ENCODE data around the gene SLC25A42.

SLC25A42 gene

DNA sequence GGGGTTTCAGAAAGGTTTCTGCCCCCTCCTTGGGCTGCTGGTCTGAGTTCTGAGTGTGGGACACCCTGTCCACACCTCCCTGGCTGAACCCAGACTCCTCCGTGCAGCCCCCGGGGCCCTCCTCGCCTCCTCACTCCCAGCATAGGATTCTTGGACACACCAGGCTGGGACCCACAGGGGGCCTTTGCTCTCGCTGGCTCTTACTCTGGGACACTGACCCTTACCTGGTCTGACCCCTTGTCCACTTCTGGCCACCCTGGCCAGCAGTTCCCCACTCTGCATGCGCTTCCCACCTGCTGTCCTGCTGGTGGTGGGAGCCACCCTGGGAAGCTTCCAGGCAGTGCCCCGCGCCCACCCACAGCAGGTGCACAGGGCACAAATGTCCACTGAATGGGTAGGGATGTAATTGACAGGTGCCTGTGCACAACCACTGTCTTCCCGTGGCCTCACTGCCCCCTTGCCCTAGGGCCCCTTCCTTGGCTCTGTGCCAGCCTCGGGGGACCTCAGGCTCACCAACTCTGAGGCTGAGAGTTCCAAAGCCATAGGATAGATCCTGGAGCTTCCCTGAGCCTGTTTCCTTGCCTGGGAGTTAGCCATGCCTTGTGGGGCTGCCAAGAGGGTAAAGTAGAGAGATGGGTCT lies 7.0 kb upstream of the SLC25A42 start:
- H3K4me2 ChIP-seq (ENCODE audit: low read length), result no peak overlapping the region
- no peaks in the 10 kb centered on the region for H3K79me2 ChIP-seq
- no peak overlapping the region for H3K27ac ChIP-seq
- no peaks in the 10 kb centered on the region for H3K27me3 ChIP-seq (ENCODE audit: control insufficient read depth, insufficient read depth, low read length)
- no peaks in the 10 kb centered on the region for H3K4me1 ChIP-seq
- no peak overlapping the region for H3K4me3 ChIP-seq (ENCODE audit: low read depth, low read length)
- H3K36me3 ChIP-seq (ENCODE audit: control insufficient read depth, insufficient read depth, low read length), result no peaks in the 10 kb centered on the region
- H3K9ac ChIP-seq, result no peak overlapping the region
- no peaks in the 10 kb centered on the region for H3K9me3 ChIP-seq (ENCODE audit: control insufficient read depth, low read length)
- TF ChIP-seq, protein P1, sequence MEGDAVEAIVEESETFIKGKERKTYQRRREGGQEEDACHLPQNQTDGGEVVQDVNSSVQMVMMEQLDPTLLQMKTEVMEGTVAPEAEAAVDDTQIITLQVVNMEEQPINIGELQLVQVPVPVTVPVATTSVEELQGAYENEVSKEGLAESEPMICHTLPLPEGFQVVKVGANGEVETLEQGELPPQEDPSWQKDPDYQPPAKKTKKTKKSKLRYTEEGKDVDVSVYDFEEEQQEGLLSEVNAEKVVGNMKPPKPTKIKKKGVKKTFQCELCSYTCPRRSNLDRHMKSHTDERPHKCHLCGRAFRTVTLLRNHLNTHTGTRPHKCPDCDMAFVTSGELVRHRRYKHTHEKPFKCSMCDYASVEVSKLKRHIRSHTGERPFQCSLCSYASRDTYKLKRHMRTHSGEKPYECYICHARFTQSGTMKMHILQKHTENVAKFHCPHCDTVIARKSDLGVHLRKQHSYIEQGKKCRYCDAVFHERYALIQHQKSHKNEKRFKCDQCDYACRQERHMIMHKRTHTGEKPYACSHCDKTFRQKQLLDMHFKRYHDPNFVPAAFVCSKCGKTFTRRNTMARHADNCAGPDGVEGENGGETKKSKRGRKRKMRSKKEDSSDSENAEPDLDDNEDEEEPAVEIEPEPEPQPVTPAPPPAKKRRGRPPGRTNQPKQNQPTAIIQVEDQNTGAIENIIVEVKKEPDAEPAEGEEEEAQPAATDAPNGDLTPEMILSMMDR (IDR thresholded peaks at IDR 0.05), result no peak
- H2AFZ ChIP-seq, result no peak overlapping the region

DNA sequence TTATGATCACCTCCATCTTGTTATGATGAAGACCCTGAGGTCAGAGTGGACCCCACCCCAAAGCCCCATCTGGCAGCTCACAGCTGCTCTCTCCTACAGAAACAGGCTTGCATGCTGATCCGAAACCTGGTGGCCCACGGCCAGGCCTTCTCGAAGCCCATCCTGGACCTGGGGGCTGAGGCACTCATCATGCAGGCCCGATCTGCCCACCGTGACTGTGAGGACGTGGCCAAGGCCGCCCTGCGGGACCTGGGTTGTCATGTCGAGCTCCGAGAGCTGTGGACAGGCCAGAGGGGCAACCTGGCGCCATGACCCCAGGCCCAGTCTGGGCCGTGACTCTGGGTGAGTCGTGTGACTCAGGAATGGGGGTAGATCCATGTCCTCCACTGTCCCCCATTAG lies 6.5 kb upstream of the SLC25A42 start:
- TF ChIP-seq, protein P1 (IDR thresholded peaks at IDR 0.05), result no peak
- H3K9ac ChIP-seq, result no peak overlapping the region

DNA sequence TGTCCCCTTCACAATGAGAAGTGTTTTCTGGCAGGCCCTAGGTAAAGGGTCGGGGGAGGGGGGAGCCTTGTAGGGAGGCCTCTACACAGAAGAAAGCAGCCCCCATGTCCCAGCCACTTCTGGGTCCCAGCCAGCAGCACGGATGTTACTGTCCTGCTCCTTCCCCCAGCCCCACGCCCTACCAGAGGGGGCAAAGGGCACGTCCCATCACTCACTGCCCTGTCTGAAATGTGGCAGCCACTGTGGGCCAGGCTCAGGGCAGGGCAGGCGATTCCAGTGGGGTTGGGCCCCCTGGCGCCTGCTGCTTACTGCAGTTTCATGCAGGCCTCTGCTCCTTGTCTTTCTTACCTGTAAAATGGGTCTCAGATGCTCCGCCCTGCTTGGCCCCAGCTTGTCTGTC lies 6.1 kb upstream of the SLC25A42 start:
- Histone ChIP-seq H3K4me2 (ENCODE audit: low read length) (no peak overlapping the region), H3K4me3 (ENCODE audit: low read depth, low read length) (no peak overlapping the region), H3K9ac (no peak overlapping the region), H3K27me3 (ENCODE audit: control insufficient read depth, insufficient read depth, low read length) (no peaks in the 10 kb centered on the region), H3K27ac (no peak overlapping the region), H3K36me3 (ENCODE audit: control insufficient read depth, insufficient read depth, low read length) (no peaks in the 10 kb centered on the region), H3K79me2 (no peaks in the 10 kb centered on the region), H3K4me1 (peaks cover under 1% of the 10 kb centered on the region), H3K9me3 (ENCODE audit: control insufficient read depth, low read length) (no peaks in the 10 kb centered on the region), H2AFZ (no peak overlapping the region)
- TF ChIP-seq, protein P1 (IDR thresholded peaks at IDR 0.05), result no peak

More for the DNA sequence above, 6.5 kb upstream of the SLC25A42 start:
- no peaks in the 10 kb centered on the region for H3K36me3 ChIP-seq (ENCODE audit: control insufficient read depth, insufficient read depth, low read length)
- H3K4me1 ChIP-seq, result no peaks in the 10 kb centered on the region
- H3K27ac ChIP-seq, result no peak overlapping the region
- H3K4me3 ChIP-seq (ENCODE audit: low read depth, low read length), result no peak overlapping the region
- no peak overlapping the region for H3K4me2 ChIP-seq (ENCODE audit: low read length)
- no peaks in the 10 kb centered on the region for H3K9me3 ChIP-seq (ENCODE audit: control insufficient read depth, low read length)
- no peaks in the 10 kb centered on the region for H3K79me2 ChIP-seq
- H3K27me3 ChIP-seq (ENCODE audit: control insufficient read depth, insufficient read depth, low read length), result no peaks in the 10 kb centered on the region
- no peak overlapping the region for H2AFZ ChIP-seq

DNA sequence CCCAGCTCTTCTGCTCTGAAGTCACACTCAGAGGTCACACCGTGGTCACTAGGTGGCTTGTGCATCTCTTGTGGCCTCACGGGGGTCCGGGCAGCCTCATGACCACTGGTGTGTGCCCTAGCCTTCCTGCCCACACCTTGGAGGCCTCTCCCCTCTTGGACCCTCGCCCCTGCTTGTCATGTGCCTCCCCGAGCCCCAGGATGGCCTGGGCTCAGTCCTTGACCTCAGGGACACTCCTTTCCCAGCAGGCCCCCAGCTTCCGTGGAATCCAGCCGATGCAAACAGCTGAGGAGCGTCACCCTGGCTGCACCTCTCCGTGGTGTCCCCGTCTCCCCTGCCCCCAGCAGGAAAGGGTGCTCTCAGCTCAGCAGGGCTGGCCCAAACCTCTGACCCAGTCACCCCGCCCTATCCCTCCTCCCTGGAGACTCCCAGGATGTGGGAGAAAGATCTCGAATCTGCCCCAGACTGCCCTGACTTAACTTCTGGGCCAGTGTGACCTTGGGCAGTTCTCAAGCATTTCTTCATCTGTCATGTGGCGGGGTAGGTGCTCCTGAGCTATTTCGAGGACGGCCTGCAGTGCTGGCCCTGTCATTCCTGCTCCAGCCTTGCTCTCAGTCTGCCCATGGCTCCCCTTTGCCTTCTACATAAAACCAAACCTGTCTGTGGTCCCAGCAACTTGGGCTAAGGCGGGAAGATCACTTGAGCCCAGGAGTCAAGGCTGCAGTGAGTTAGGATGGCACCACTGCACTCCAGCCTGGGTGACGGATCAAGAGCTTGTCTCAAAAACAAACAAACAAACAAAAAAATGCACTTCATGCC lies 4.6 kb upstream of the SLC25A42 start:
- Histone ChIP-seq H3K27me3 (ENCODE audit: control insufficient read depth, insufficient read depth, low read length) (no peaks in the 10 kb centered on the region), H3K4me3 (ENCODE audit: low read depth, low read length) (no peak overlapping the region), H3K9me3 (ENCODE audit: control insufficient read depth, low read length) (no peaks in the 10 kb centered on the region), H3K4me2 (ENCODE audit: low read length) (no peak overlapping the region), H3K36me3 (ENCODE audit: control insufficient read depth, insufficient read depth, low read length) (no peaks in the 10 kb centered on the region), H2AFZ (no peak overlapping the region), H3K4me1 (peaks cover 5% of the 10 kb centered on the region), H3K9ac (no peak overlapping the region), H3K27ac (no peak overlapping the region), H3K79me2 (no peaks in the 10 kb centered on the region)
- TF ChIP-seq, protein P1 (IDR thresholded peaks at IDR 0.05), result no peak

Measured in parathyroid adenoma (tissue), 2 donors.